Kidney epithelial cell (primary cell): ENCODE measurements around the gene MYL10. TPM values are rescaled to one million over a fixed set of nuclear protein-coding genes. Genes with fewer than 3 reads are reported as not detected.

Experiments used
- DNase-seq: peaks from one replicate; pipeline ENCODE4 v3.0.0-alpha.2; 2010; ENCODE audit warnings: low read depth
- H3K27me3 ChIP-seq: 2 replicates; pipeline ENCODE4 v1.6.0; 2011; ENCODE audit warnings: low read length; ENCODE audit not compliant: control insufficient read depth, insufficient read depth
- H3K36me3 ChIP-seq: 2 replicates; pipeline ENCODE4 v1.5.1; 2011; ENCODE audit warnings: low read length; ENCODE audit not compliant: control insufficient read depth, insufficient read depth
- H3K4me3 ChIP-seq: 2 replicates; pipeline ENCODE4 v1.5.1; 2011; ENCODE audit warnings: low read depth, mild to moderate bottlenecking, control low read depth, low read length
- CTCF ChIP-seq: IDR thresholded peaks from 2 replicates; pipeline ENCODE4 v1.5.1; 2011; ENCODE audit warnings: mild to moderate bottlenecking, moderate library complexity, low read length, control low read depth, inconsistent platforms; ENCODE audit not compliant: insufficient read depth, poor library complexity, severe bottlenecking
- total RNA-seq: library from RNA; depleted of rRNA; stranded (reverse); fragments of >200 nt; gene quantifications from 2 replicates; pipeline ENCODE4 v1.2.3, GENCODE V29; 2015

The MYL10 gene
- total RNA-seq, 1 donor from 2014 or later: not detected

DNA sequence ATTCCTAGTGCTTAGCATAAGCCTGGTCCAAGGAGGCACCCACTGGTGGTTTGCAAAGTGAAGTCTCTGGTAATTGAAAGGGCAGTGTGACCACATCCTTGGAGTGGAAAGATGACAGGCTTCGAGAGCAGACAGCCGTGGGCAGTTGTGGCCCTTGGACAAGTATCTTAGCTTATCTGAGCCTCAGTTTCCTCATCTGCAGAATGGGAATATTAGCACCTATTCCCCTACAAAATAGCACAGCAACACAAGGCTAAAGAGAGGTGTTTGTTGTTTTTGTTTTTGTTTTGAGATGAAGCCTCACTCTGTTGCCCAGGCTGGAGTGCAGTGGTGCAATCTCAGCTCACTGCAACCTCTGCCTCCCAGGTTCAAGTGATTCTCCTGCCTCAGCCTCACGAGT lies 29.3 kb downstream of the MYL10 start:
- H3K4me3 ChIP-seq: no peak overlapping the region
- no peaks in the 10 kb centered on the region for H3K27me3 ChIP-seq
- no peak for TF ChIP-seq CTCF
- no peaks in the 10 kb centered on the region for H3K36me3 ChIP-seq
- DNase-seq: no peak

- no peaks in the 10 kb centered on the region for H3K27me3 ChIP-seq
- no peak for DNase-seq
- peak; percentile 2 for TF ChIP-seq CTCF
- no peaks in the 10 kb centered on the region for H3K36me3 ChIP-seq
- H3K4me3 ChIP-seq: no peak overlapping the region
These were observed 29.9 kb downstream of the MYL10 start for GRCh38 chr7:101598986-101599771.

GRCh38 chr7:101598422-101598985 lies 30.6 kb downstream of the MYL10 start:
- no peak for TF ChIP-seq CTCF
- DNase-seq: no peak
- no peak overlapping the region for H3K4me3 ChIP-seq

DNA sequence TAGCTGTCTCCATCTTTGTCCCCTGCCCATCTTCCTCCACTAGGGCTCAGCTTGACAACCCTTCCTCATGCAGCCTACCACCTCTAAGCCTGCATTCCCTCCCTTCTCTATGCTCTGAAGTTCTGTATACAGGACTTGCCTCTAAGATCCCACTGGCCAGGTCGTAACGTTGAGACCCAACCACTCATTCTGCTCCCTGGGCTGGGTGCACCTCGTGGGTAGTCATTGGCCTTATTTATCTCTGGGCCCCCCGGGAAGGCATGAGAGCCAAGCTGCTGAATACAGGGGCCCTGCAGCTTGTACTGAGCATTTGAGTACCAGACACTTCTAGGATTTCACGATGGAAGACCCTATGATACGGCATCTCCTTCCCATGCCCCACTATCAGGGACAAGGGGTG lies 31.2 kb downstream of the MYL10 start:
- no peaks in the 10 kb centered on the region for H3K27me3 ChIP-seq
- no peaks in the 10 kb centered on the region for H3K36me3 ChIP-seq
- DNase-seq: no peak
- no peak overlapping the region for H3K4me3 ChIP-seq
- TF ChIP-seq CTCF: no peak

More at GRCh38 chr7:101598422-101598985, 30.6 kb downstream of the MYL10 start:
- Histone ChIP-seq H3K27me3 (no peaks in the 10 kb centered on the region), H3K36me3 (no peaks in the 10 kb centered on the region)

GRCh38 chr7:101596898-101597297 lies 32.2 kb downstream of the MYL10 start:
- Histone ChIP-seq H3K27me3 (no peaks in the 10 kb centered on the region), H3K36me3 (no peaks in the 10 kb centered on the region), H3K4me3 (no peak overlapping the region)
- no peak for TF ChIP-seq CTCF
- no peak for DNase-seq
